NCI-H510A (cell line): ENCODE data around the gene EXOC6B.

Source experiments
- DNase-seq: peaks from one replicate; lab custom pipeline; 2025; lab: John Stamatoyannopoulos, UW

EXOC6B gene

GRCh38 chr2:72825257-72826155 lies at the start of gene EXOC6B:
TSS of gene EXOC6B (minus strand) at chr2:72826033.
- DNase-seq = peak; percentile 86

GRCh38 chr2:72871880-72872279 lies 46.0 kb upstream of the EXOC6B start:
- DNase-seq = no peak

- no peak for DNase-seq
Measured at GRCh38 chr2:72871060-72871459, 45.2 kb upstream of the EXOC6B start.

- no peak for DNase-seq
Measured at GRCh38 chr2:72864500-72864899, 38.7 kb upstream of the EXOC6B start.

- DNase-seq = peak; percentile 22
Measured at GRCh38 chr2:72863046-72863445, 37.2 kb upstream of the EXOC6B start.

GRCh38 chr2:72862239-72862988 lies 36.6 kb upstream of the EXOC6B start:
- DNase-seq = peak; percentile 81

GRCh38 chr2:72859831-72860262 lies 34.0 kb upstream of the EXOC6B start:
- peak; percentile 68 for DNase-seq

GRCh38 chr2:72851333-72851732 lies 25.5 kb upstream of the EXOC6B start:
- no peak for DNase-seq

GRCh38 chr2:72849138-72849462 lies 23.3 kb upstream of the EXOC6B start:
- no peak for DNase-seq

GRCh38 chr2:72848436-72849137 lies 22.8 kb upstream of the EXOC6B start:
- no peak for DNase-seq

- no peak for DNase-seq
Measured at GRCh38 chr2:72847534-72848315, 21.9 kb upstream of the EXOC6B start.

- no peak for DNase-seq
Measured at GRCh38 chr2:72846171-72847095, 20.6 kb upstream of the EXOC6B start.

- DNase-seq = no peak
Measured at GRCh38 chr2:72843301-72843700, 17.5 kb upstream of the EXOC6B start.

- no peak for DNase-seq
Measured at GRCh38 chr2:72841462-72842125, 15.8 kb upstream of the EXOC6B start.

GRCh38 chr2:72840066-72840465 lies 14.2 kb upstream of the EXOC6B start:
- no peak for DNase-seq

- no peak for DNase-seq
Measured at GRCh38 chr2:72837171-72837570, 11.3 kb upstream of the EXOC6B start.

GRCh38 chr2:72835403-72835802 lies 9.6 kb upstream of the EXOC6B start:
- DNase-seq = no peak

- DNase-seq = no peak
Measured at GRCh38 chr2:72834596-72834995, 8.8 kb upstream of the EXOC6B start.

GRCh38 chr2:72833084-72833714 lies 7.4 kb upstream of the EXOC6B start:
- no peak for DNase-seq

GRCh38 chr2:72830273-72830672 lies 4.4 kb upstream of the EXOC6B start:
- DNase-seq = no peak
